ENCODE measurements around the gene CYLD.

The CYLD gene

DNA sequence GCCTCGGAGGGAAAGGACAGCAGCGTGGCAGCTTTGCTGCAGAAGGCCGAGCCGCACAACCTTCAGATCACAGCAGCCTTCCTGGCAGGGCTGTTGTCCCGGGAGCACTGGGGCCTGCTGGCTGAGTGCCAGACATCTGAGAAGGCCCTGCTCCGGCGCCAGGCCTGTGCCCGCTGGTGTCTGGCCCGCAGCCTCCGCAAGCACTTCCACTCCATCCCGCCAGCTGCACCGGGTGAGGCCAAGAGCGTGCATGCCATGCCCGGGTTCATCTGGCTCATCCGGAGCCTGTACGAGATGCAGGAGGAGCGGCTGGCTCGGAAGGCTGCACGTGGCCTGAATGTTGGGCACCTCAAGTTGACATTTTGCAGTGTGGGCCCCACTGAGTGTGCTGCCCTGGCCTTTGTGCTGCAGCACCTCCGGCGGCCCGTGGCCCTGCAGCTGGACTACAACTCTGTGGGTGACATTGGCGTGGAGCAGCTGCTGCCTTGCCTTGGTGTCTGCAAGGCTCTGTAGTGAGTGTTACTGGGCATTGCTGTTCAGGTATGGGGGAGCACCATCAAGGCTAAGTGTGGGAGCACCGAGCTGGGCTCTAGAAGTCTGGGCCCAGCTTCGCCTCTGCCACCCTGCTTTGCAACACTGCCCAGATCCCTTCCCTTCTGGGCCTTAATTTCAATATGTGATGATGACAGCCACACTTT is 29.9 kb upstream of the CYLD start:
- DNase-seq (ENCODE audit: low read depth): no peak
- in situ Hi-C loops (cut with HindIII; ENCODE audit: low sequenced_read_pairs): no loop called here
- no peak overlapping the region for H3K4me3 ChIP-seq (ENCODE audit: low read depth, low read length)
- TF ChIP-seq, protein P1, sequence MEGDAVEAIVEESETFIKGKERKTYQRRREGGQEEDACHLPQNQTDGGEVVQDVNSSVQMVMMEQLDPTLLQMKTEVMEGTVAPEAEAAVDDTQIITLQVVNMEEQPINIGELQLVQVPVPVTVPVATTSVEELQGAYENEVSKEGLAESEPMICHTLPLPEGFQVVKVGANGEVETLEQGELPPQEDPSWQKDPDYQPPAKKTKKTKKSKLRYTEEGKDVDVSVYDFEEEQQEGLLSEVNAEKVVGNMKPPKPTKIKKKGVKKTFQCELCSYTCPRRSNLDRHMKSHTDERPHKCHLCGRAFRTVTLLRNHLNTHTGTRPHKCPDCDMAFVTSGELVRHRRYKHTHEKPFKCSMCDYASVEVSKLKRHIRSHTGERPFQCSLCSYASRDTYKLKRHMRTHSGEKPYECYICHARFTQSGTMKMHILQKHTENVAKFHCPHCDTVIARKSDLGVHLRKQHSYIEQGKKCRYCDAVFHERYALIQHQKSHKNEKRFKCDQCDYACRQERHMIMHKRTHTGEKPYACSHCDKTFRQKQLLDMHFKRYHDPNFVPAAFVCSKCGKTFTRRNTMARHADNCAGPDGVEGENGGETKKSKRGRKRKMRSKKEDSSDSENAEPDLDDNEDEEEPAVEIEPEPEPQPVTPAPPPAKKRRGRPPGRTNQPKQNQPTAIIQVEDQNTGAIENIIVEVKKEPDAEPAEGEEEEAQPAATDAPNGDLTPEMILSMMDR (IDR thresholded peaks at IDR 0.05; ENCODE audit: low read depth, low read length, missing control alignments): no peak

DNA sequence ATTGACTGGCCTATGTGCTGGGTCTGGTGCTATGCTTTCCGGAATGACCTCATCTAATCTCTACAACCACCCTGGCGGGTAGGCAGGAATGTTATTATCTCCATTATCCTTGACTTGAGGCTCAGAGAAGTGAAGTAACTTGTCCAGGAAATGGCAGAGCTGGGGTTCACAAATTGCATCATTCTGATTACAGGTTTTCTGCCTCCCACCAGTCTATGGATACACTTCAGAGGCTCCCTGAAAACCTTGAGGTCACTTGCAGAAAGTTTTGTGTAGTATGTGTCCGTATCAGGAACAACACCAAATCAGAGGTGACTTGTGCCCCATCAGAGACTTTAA is 29.4 kb upstream of the CYLD start:
- no peak for DNase-seq (ENCODE audit: low read depth)

DNA sequence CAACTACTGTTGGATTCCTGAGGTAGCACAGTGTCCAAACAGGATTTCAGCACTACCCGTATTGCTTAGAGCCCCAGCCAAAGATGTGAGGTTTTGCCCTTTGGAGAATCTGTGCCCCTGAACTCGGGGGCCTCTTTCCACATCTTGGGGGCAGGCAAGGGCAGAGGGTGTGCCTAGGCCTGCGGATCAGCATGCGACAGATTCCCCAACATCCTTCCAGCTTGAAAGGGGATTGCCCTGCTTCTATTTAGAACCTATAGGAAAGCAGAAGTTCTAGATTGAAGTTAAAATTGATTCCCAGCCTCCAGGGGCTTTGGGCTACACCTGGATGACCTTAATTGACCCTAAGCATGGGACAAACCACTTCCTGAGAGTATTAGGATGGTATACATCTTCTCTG is 28.9 kb upstream of the CYLD start:
- DNase-seq (ENCODE audit: low read depth): no peak

More for the DNA sequence above, 29.4 kb upstream of the CYLD start:
- in situ Hi-C loops (cut with HindIII; ENCODE audit: low sequenced_read_pairs): no loop called here
- H3K4me3 ChIP-seq (ENCODE audit: low read depth, low read length): no peak overlapping the region
- TF ChIP-seq, protein P1 (IDR thresholded peaks at IDR 0.05; ENCODE audit: low read depth, low read length, missing control alignments): no peak

DNA sequence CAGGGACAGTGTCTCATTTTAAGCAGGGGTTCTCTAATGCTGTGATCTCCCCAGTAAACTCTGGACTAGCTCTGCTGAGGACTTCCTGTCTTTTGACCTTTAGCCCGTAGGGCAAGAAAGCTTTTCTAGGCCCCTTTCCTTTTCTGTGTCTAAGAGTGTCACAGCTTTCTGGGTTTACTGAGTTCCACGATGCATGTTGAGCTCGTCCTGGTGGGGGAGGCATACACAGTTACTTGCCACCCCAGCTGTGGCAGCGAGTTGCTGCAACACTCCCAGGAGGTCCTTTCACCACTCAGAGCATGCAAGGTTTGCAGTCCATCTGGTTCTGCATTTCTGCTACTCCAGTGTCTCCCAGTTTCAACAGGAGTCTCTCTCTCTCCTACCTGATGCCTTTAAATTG is 24.8 kb upstream of the CYLD start:
- in situ Hi-C loops (cut with HindIII; ENCODE audit: low sequenced_read_pairs): no loop called here
- no peak for DNase-seq (ENCODE audit: low read depth)

More for the DNA sequence above, 28.9 kb upstream of the CYLD start:
- no peak overlapping the region for H3K4me3 ChIP-seq (ENCODE audit: low read depth, low read length)
- in situ Hi-C loops (cut with HindIII; ENCODE audit: low sequenced_read_pairs): no loop called here
- TF ChIP-seq, protein P1 (IDR thresholded peaks at IDR 0.05; ENCODE audit: low read depth, low read length, missing control alignments): no peak

DNA sequence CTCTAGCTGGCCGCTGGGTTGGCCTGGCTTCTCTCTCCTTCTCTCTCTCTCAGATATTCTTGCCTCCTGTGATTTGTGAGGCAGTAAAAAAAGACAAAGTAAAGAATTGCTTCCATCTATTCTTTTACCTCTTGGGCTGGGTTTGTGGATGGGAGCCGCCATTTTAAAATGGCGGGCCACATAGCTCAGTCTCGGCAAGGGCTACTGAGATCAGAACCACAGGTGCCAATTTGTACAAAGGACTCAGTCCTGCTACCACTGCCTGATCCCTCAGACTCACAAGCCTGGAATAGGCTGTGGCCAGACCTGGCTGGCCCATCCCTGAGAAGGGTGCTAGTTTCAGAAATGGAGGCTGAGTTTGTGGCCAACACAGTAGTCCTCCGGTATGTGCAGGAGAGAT is 24.4 kb upstream of the CYLD start:
- no peak for DNase-seq (ENCODE audit: low read depth)
- in situ Hi-C loops (cut with HindIII; ENCODE audit: low sequenced_read_pairs): no loop called here
- H3K4me3 ChIP-seq (ENCODE audit: low read depth, low read length): no peak overlapping the region
- TF ChIP-seq, protein P1 (IDR thresholded peaks at IDR 0.05; ENCODE audit: low read depth, low read length, missing control alignments): no peak

More for the DNA sequence above, 24.8 kb upstream of the CYLD start:
- no peak overlapping the region for H3K4me3 ChIP-seq (ENCODE audit: low read depth, low read length)
- TF ChIP-seq, protein P1 (IDR thresholded peaks at IDR 0.05; ENCODE audit: low read depth, low read length, missing control alignments): no peak

DNA sequence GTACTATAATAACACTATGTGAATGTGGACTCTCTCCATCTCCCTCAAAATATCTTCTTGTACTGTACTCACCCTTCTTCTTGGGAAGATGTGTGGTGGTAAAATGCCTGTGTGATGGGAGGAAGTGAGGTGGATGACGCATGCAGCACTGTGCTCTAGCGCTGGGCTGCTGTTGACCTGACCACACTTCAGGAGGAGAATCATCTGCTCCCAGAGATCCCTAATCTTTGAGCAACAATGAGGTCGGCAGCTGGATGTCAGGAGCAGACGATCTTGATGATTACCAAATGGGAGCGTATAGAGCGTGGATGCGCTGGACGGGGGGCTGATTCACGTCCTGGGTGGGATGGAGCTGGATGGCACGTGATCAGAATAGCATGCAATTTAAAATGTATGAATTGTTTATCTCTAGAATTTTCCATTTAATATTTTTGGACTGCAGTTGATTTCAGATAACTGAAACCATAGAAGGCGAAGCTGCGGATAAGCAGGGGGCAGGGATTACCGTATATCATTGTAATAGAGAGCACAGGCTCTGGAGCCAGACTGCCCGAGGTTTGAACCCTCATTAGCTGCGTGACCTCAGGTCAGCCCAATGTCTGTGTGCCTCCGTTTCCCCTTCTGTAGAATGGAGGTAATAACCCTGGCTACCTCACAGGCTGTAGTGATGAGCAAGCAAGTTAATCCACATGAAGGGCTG is 23.7 kb upstream of the CYLD start:
- in situ Hi-C loops (cut with HindIII; ENCODE audit: low sequenced_read_pairs): no loop called here
- TF ChIP-seq, protein P1 (IDR thresholded peaks at IDR 0.05; ENCODE audit: low read depth, low read length, missing control alignments): no peak
- H3K4me3 ChIP-seq (ENCODE audit: low read depth, low read length): no peak overlapping the region

More for the DNA sequence above, 23.7 kb upstream of the CYLD start:
- DNase-seq (ENCODE audit: low read depth): no peak

Measured in astrocyte of the cerebellum (primary cell).